ENCODE data around the gene VWA3B.
"Not testable (repeated sequence)": the region's sequence is repeated elsewhere in the genome, so short reads cannot be mapped to it uniquely, and the experiment has no call there.

The VWA3B gene

GRCh38 chr2:98134172-98135005 is 47.4 kb downstream of the VWA3B start:
- DNase-seq, result no peak

- no peak for DNase-seq
Measured at GRCh38 chr2:98137196-98137595, 50.2 kb downstream of the VWA3B start.

- DNase-seq, result not testable (repeated sequence)
Measured at GRCh38 chr2:98138978-98139377, 52.0 kb downstream of the VWA3B start.

- no peak for DNase-seq
Measured at GRCh38 chr2:98140210-98140609, 53.2 kb downstream of the VWA3B start.

GRCh38 chr2:98142106-98142791 is 55.3 kb downstream of the VWA3B start:
- no peak for DNase-seq

GRCh38 chr2:98145070-98145469 is 58.1 kb downstream of the VWA3B start:
- DNase-seq, result no peak

- DNase-seq, result not testable (repeated sequence)
Measured at GRCh38 chr2:98147900-98148299, 60.9 kb downstream of the VWA3B start.

- no peak for DNase-seq
Measured at GRCh38 chr2:98148595-98149332, 61.8 kb downstream of the VWA3B start.

GRCh38 chr2:98149333-98149697 is 62.3 kb downstream of the VWA3B start:
- no peak for DNase-seq

GRCh38 chr2:98153481-98153880 is 66.5 kb downstream of the VWA3B start:
- no peak for DNase-seq

GRCh38 chr2:98155291-98155690 is 68.3 kb downstream of the VWA3B start:
- no peak for DNase-seq

GRCh38 chr2:98155716-98156115 is 68.7 kb downstream of the VWA3B start:
- DNase-seq, result no peak

GRCh38 chr2:98156304-98156703 is 69.3 kb downstream of the VWA3B start:
- no peak for DNase-seq

- DNase-seq, result no peak
Measured at GRCh38 chr2:98157557-98157956, 70.6 kb downstream of the VWA3B start.

- no peak for DNase-seq
Measured at GRCh38 chr2:98158305-98158704, 71.3 kb downstream of the VWA3B start.

GRCh38 chr2:98160554-98160953 is 73.6 kb downstream of the VWA3B start:
- no peak for DNase-seq

- DNase-seq, result no peak
Measured at GRCh38 chr2:98161186-98161585, 74.2 kb downstream of the VWA3B start.

GRCh38 chr2:98164256-98164655 is 77.3 kb downstream of the VWA3B start:
- no peak for DNase-seq

GRCh38 chr2:98165516-98166071 is 78.6 kb downstream of the VWA3B start:
- no peak for DNase-seq

GRCh38 chr2:98167916-98168315 is 80.9 kb downstream of the VWA3B start:
- no peak for DNase-seq

GRCh38 chr2:98170076-98170475 is 83.1 kb downstream of the VWA3B start:
- no peak for DNase-seq

- no peak for DNase-seq
Measured at GRCh38 chr2:98172150-98172765, 85.3 kb downstream of the VWA3B start.
